AG20443 (cell line): Measurements from ENCODE around the gene TRIM41.
"Not testable (repeated sequence)": the region's sequence is repeated elsewhere in the genome, so short reads cannot be mapped to it uniquely, and the experiment has no call there.

ENCODE experiments used
- DNase-seq: peaks from one replicate; pipeline ENCODE4 v3.0.0; 2012; ENCODE audit warnings: low spot score, mixed read lengths

The TRIM41 gene

DNA sequence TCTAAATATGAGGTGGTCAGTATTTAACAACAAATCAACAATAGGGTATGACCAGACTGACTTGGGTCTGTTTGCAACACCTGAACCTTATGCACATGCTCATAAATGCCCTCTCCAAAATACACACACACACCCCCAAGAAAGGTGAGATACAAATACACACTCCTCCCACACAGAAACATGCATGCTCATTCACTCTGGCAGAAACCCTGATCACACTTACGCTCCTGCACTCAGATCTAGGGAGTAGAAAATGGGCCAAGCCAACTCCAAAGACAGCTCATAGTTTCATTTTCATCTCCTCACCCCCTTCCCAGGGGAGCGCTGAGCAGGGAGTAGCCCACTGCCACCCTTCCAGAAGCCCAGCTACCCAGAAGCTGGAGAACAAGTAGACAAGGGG lies 29.4 kb upstream of the TRIM41 start:
- no peak for DNase-seq

DNA sequence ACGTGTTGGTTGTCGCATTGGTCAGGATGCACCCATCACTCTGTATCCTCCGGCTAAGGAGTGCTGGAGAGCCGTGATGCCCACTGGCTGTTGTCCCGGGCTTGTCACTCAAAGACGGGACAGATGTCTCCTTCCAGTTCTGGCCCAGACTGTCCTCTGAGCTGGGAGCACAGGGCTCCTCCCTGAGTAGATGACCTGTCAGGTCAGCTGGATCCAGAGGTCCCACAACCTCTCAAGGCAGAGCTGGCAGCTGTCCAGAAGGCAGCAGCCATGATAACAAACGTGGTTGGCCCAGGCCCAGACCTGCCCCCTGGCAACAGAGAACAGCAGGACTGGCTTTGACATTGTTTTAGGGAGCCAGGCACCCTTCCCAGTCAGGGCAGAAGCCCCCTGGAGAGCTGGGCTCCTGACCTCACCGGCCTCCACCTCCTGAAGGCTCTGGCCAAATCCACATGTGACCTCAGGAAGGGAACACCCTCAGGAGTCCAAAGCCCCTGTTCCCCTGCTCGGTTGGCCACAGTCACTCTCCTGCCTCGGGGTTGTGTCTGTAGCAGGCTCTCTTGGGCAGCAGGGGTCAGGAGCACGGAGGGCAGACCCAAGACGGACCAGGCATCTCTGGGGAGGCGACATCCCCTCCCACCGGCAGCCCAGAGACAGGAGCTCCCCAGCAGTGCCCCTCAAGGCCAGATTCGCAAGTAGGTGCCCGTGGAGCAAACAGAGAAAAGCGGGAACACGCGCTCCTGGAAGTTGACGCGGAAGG lies 28.4 kb upstream of the TRIM41 start:
- DNase-seq, result no peak

DNA sequence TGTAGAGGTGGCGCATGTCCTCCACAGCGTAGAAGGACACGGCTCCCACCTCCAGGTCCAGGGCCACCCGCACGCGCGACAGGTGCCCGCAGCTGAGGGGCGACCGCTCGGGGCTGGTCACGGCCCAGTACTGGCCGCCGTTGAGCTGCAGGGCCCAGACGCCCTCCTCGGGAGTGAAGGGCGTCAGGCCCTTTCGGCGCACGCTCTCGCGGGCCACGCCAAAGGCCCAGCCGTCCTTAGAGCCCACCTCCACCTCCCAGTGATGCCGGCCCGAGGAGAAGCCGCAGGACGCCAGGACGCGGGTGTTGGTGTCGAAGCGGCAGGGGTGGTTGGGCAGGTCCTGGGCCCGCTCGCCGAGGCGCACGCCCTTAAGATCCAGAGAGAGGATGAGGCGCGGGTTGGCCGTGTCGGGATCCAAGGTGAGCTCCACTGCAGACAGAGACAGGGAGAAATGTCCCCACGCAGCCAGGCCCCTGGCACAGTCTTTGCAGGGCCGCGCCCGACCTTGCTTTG lies 27.8 kb upstream of the TRIM41 start:
- DNase-seq, result no peak

DNA sequence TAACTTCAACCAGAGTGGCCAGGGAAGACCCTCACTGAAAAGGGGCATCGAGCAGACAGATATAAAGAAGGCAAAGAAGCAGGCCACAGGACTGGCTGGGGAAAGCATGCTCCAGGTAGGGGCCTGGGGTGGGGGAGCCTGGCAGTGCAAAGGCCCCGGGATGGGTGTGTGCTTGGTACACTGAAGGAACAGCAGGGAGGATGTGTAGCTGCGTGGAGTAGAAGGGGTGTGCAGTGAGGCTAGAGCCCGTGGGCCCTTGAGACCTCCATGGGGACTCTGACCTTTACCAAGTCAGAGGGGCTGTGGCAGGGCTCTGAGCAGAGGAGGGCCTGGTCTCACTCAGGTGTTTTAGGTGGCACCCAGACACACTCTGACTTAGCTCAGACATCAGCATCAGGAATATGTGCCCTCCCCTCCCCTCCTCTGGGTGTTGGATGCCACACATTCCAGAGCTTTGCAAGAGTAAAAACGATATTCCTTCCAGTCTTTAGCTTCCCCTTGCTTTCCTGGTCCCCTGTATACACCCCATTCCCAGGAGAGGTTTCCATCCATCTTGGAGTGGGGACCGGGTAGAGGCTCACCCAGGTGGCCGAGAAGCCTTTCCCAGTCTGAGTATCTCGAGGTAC lies 25.6 kb upstream of the TRIM41 start:
- DNase-seq, result no peak

- no peak for DNase-seq
Measured at GRCh38 chr5:181198106-181198685, 24.9 kb upstream of the TRIM41 start.

- DNase-seq, result no peak
Measured at GRCh38 chr5:181198905-181199519, 24.1 kb upstream of the TRIM41 start.

DNA sequence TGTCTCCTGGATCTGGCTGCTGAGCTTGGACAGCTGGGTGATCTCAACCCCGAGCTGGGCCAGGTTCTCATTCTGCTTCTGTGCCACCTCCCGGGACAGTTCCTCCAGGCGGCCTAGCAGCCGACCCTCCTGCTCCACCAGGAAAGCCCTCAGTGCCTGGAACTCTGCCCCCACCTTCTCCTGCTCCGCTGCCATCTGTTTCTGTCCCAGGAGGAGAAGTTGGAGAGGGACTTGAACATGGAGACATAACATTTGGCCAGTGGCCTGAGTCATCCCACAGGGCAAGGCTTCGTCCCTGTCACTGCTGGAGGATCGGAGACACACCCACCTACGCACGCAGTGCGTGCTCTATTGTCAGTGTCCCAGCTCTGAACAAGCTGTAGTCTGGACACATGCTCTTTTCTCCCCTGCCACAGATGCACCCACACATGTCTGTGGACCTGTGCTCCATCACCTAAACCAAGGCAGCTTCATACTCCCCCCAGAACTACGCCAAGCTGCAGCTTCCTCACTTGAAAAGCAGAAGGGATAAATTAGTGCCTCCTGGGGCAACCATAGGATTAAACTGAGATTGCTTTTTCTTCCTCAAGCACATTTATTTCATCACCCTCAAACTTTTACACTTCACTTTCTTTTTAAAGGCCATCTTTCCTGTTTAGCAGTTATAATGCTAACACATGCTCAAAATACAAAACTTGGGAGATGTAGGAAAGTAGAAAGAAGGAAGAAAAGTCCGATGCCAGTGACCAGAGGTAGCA lies 23.0 kb upstream of the TRIM41 start:
- no peak for DNase-seq

DNA sequence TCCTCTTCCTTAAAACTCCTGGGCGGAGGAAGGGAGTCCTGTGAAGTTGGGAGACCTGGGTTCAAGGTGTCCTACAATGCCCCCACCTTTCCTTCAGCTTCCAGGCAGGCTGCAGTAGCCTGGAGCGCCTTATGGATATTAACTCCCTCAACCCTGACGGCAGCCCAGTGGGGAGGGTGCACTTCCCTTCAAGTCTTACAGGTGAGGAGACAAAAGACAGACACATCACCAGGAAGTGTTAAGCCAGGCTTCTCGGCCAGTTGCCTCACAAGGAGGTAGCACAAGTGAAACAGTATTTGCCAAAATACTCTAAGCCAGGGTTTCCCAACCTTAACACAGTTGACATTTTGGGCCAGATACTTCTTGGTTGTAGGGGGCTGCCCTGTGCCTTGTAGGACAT lies 22.3 kb upstream of the TRIM41 start:
- no peak for DNase-seq

DNA sequence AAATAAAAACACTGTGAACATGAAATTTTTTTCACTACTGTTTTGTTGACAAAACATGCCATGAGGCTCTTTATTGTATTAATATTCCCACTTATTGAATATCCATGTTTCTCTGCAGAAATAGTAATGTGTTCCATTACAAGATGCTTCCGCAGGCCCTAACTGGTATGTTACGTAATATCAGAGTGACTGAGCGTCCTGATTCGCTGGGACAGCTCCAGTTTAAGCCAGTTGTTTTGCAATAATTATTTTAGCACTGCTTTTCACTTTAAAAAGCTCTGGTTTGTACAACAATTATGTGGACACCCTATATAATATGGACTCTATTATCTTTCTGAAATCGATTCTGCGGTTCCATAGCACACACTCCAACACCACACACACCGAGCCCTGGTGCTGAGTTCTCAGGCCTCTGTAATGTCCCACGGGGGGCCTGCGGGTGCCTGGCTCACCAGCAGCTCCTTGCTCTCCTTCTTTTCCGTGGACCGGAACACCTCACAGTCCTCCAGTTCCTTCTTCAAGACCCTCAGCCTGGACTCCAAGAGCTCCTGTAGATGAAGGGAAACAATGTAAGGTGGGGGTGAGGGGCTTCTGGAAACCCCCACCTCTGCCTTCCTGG lies 19.9 kb upstream of the TRIM41 start:
- peak; percentile 67 for DNase-seq

- DNase-seq, result no peak
Measured at GRCh38 chr5:181203777-181204112, 19.3 kb upstream of the TRIM41 start.

- DNase-seq, result no peak
Measured at GRCh38 chr5:181204113-181204825, 18.8 kb upstream of the TRIM41 start.

GRCh38 chr5:181204826-181205760 lies 18.0 kb upstream of the TRIM41 start, which contains the start of gene TRIM7:
Gene TRIM7 (minus strand): TSS chr5:181205196. CDS start chr5:181205110, 86 bp downstream.
- DNase-seq, result peak; percentile 49

- DNase-seq, result no peak
Measured at GRCh38 chr5:181205761-181206649, 17.1 kb upstream of the TRIM41 start.

- DNase-seq, result peak; percentile 69
Measured at GRCh38 chr5:181207214-181207959, 15.7 kb upstream of the TRIM41 start.

DNA sequence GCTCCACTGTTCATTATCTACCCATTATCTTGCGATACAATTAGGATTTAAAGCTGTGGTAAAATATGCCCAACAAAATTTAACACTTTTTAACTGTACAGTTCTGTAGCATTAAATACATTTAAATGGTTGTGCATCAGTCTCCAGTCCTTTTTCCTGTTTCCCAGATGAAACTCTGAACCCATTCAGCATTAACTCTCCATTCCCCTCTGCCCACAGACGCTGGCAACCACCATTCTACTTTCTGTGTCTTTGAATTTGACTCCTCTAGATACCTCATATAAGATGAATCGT lies 15.2 kb upstream of the TRIM41 start:
- no peak for DNase-seq

DNA sequence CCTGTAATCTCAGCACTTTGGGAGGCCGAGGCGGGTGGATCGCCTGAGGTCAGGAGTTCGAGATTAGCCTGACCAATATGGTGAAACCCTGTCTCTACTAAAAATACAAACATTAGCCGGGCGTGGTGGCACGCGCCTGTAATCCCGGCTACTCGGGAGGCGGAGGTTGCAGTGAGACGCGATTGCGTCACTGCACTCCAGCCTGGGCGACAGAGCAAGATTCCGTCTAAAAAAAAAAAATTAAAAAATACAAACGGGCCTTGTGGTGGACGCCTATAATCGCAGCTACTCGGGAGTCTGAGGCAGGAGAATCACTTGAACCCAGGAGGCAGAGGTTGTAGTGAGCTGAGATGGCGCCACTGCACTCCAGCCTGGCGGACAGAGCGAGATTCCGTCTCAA lies 14.1 kb upstream of the TRIM41 start:
- not testable (repeated sequence) for DNase-seq

DNA sequence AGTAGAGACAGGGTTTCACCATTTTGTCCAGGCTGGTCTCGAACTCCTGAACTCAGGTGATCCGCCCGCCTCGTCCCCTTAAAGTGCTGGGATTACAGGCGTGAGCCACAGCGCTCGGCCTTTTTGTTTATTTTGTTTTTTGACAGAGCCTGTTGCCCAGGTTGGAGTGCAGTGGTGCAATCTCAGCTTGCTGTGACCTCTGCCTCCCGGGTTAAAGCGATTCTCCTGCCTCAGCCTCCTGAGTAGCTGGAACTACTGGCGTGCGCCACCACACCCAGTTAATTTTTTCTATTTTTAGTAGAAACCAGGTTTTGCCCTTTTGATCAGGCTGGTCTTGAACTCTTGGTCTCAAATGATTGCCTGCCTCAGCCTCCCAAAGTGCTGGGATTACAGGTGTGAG lies 12.9 kb upstream of the TRIM41 start:
- not testable (repeated sequence) for DNase-seq

DNA sequence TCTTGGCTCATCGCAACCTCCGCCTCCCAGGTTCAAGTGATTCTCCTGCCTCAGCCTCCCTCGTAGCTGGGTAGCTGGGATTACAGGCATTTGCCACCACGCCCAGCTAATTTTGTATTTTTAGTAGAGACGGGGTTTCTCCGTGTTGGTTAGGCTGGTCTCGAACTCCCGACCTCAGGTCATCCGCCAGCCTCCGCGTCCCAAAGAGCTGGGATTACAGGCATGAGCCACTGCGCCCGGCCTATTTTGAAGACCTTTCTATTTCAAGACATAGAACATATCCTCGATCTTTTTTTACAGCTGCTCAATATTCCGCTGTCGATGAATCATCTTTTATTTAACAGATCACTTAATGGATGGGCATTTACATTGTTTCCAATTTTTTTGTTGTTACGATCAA lies 12.4 kb upstream of the TRIM41 start:
- not testable (repeated sequence) for DNase-seq
